HT-29 (cell line): ENCODE data around the gene GEN1. TPM values are rescaled to one million over a fixed set of nuclear protein-coding genes. Genes with fewer than 3 reads are reported as not detected.
"Not testable (repeated sequence)": the region's sequence is repeated elsewhere in the genome, so short reads cannot be mapped to it uniquely, and the experiment has no call there.

Experiments
- DNase-seq: peaks from one replicate; pipeline ENCODE4 v3.0.0-alpha.2; 2015; ENCODE audit warnings: low spot score
- total RNA-seq: library from RNA; depleted of rRNA; stranded (reverse); fragments of >200 nt; shearing (Covaris generic); gene quantifications from 2 replicates; pipeline ENCODE4 v1.2.3, GENCODE V29; 2014; rRNA removed

Gene GEN1
- total RNA-seq, 1 experiment from 2014 or later: 18.5 TPM

DNA sequence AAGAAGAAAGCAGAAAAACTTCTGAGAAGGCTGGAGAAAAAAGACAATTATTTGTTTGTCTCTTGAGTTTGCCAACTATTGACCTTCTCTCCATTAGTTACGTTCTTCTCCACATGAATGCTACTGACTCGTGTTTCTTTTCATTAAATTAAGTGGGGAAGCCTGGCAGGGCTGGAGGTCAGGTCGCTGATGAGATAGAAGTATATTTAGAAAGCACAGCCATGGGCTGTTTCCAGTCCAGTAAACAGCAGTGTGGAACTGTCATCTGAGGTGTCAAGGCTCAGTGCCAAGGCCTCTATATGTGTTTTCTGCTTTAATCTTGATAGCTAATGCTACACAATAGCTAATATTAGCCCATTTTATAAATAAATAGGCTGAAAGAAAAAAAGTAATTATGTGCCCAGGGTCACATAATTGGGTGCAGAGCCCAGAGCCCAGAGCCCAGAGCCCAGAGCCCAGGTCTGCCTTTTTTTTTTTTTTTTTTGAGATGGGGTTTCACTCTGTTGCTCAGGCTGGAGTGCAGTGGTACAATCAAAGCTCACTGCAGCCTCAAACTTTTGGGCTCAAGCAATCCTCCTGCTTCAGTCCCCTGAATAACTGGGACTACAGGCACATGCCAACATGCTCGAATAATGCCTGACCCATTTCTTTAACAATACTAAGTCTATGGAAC lies 68.6 kb downstream of the GEN1 start:
- DNase-seq: no peak

DNA sequence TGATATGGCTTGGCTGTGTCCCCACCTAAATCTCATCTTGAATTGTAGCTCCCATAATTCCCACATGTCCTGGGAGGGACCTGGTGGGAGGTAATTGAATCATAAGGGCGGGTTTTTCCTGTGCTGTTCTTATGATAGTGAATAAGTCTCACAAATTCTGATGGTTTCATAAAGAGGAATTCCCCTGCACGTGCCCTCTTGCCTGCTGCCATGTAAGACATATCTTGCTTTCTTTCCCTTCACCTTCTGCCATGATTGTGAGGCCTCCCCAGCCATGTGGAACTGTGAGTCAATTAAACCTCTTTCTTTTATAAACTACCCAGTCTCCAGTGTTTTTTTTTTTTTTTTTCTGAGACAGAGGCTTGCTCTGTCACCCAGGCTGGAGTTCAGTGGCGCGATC lies 69.7 kb downstream of the GEN1 start:
- not testable (repeated sequence) for DNase-seq

DNA sequence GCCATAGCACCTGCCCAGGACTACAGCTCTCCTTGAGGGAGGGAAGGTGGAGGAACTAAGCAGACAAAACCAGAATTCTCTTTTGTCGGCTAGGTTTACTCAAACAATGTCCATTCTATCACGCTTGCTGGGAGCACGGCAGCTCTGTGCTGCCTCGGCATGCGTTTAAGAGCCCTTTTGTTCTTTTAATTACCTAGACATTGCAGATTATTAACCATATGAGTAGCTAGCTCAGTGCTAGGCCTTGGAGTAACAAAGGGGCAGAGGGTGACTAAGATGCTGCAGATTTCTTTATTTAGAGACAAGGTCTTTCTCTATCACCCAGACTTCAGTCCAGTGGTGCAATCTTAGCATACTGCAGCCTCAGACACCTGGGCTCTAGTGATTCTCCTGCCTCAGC lies 73.4 kb downstream of the GEN1 start:
- no peak for DNase-seq

DNA sequence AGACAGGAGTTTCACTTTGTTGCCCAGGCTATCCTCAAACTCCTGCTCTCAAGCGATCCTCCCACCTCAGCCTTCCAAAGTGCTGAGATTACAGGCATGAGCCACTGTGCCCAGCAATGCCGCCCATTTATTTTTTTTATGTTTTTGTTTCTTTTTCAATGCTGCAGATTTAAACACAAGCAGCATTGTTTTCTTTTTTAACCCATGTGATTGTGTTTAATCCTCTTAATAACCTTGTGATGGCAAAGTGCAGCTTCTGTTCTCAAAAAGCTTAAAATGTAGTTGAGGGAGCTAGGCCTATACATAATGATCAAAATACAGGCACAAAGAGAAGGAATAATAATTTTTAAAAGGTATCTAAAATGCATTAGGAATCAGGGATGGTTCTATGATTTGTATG lies 73.8 kb downstream of the GEN1 start:
- DNase-seq: no peak

DNA sequence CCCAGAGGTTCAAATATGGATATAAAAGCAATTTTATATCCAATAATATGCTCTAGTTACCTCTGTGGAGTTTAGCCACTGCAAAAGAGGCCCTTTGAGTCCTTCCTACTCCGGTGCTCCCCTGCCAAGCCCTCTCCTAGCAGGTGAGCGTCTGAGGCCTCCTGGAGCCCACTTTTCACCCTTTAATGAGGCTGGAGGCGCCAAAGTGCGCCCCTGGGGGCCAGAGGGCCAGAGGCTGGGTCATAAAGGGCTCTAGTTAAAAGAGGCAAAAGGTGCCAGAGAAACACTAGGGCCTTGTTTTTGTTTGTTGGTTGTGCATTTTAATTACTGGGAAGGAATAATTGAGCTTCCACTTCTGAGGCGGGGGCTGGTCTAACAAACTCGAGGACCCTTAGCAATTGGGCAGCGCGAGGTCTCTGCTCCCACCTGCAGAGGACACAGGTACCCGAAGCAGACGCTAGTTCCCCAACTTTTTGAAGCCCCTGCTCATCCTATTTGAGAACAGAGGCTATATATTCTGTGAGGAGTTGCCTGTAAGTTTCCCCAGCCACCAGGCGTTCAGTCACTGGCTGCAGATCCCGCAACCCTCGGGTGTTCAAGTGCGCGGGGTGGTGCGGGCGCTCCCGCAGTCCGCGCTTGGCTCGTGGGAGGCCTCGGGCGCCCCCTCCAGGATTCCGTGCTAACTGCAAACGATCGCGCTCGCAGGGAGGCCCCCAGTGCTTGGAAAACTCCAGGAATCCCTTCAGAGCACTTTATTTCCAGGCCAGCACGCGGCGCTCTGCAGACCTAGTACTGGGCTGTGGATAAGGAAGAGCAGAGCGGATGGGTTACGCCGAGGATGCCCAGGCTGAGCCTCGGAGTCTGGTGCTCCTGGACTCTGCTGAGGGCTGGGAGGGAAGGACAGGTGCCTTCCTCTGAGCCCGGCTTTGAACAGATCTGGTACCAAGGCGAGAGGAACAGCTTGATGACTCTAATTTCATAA lies 76.4 kb downstream of the GEN1 start:
- peak; percentile 76 for DNase-seq

DNA sequence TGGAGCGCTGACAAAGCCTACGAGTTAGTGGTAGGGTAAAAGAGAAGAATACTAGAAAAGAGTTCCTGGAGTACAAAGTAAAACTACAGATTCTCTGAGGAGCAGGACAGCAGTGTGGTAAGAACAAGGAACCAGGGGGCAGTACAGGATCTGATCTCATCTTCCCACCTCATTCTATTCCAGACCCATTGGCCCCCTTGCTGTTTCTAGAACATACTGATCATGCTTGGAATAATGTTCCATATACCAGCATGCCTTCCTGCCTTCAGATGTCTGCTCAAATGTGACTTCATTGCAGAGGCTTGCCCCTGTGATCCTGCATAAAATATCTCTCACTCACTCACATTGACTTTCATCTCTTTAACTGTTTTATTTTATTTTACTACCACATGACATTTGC lies 81.6 kb downstream of the GEN1 start:
- no peak for DNase-seq

Other genes starting within 250 kb of the GEN1 start
- gene RAD51AP2, start 235.7 kb upstream of the GEN1 start, total RNA-seq: not detected in 2 replicates
- gene VSNL1, start 213.4 kb upstream of the GEN1 start, total RNA-seq: not detected in 2 replicates
- 6.6 and 8.4 TPM in 2 replicates for gene SMC6, start 328 bp upstream of the GEN1 start, total RNA-seq
- not detected in 2 replicates for gene MSGN1, start 62.3 kb downstream of the GEN1 start, total RNA-seq
- gene KCNS3, start 124.5 kb downstream of the GEN1 start, total RNA-seq: 0.05 TPM in 1 of 2 replicates, not detected in the other